Spleen (tissue), 7 donors: ENCODE data around the gene TTLL11.

Experiments
- POLR2AphosphoS5 ChIP-seq, 3 donors: sonication (generic); formaldehyde crosslinking; IDR thresholded peaks; one replicate each; pipeline ENCODE4 v1.5.1; 2017; ENCODE audit warnings: antibody characterized with exemption in 3 of 3
- TF ChIP-seq, protein P1 (sequence below), 11 experiments: fragments of 200-600 bp in 7 of 11; fragments of 450-650 bp in 4 of 11; sonication (generic) in 4 of 11; IDR thresholded peaks in 8 of 11; conservative IDR thresholded peaks in 3 of 11; 1 replicate in 7 of 11; 2 replicates in 4 of 11; pipeline versions ENCODE4 v1.4.0 to v1.8.0; 2016 to 2021; ENCODE audit warnings: antibody characterized with exemption in 11 of 11, inconsistent platforms in 4 of 11, mild to moderate bottlenecking in 1 of 11
- donor health status: DM: no; HTN: no; CAD: no; lungs with moderate emphysema.
- donor health status: DM: no; HTN: no; CAD: no.
- donor health status: DM: no; HTN: no; CAD: no.

DNA sequence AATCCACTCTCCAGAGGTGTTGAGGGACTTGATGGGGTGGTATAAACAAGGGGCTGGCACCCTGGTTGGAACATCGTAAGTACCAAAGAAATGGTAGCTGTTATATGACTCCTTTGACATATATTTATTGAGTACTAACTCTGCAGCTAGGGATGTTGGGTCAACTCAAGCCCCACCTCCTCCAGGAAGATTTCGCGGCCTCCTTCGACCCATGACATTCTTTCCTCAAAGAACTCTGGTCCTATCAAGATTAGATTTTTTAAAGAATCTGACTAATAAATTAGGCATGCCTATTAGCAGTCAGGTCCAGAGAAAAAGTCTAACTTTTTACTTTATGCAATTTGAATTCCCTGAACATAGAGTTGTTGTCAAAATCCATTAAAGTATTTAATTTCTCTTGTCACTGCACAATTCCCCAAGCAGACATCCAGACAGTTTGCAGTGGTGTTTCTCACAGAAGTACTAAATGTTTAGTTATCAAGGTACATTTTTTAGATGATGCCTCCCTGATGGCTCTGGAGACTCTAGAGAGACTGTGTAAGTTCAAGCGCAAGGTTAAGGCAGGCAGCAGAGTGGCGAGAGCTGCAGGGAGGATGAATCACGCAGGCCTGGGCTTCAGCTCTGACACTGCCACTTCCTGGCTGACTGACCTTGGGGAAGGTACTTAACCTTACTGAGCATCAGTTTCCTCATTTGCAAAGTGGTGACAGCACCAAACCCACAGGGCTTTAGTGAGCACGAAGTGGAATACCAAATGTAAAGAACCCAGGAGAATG lies 209.6 kb downstream of the TTLL11 start:
- TF ChIP-seq, protein P1, sequence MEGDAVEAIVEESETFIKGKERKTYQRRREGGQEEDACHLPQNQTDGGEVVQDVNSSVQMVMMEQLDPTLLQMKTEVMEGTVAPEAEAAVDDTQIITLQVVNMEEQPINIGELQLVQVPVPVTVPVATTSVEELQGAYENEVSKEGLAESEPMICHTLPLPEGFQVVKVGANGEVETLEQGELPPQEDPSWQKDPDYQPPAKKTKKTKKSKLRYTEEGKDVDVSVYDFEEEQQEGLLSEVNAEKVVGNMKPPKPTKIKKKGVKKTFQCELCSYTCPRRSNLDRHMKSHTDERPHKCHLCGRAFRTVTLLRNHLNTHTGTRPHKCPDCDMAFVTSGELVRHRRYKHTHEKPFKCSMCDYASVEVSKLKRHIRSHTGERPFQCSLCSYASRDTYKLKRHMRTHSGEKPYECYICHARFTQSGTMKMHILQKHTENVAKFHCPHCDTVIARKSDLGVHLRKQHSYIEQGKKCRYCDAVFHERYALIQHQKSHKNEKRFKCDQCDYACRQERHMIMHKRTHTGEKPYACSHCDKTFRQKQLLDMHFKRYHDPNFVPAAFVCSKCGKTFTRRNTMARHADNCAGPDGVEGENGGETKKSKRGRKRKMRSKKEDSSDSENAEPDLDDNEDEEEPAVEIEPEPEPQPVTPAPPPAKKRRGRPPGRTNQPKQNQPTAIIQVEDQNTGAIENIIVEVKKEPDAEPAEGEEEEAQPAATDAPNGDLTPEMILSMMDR (IDR thresholded peaks at IDR 0.05 in 8 of 11, conservative IDR thresholded peaks at IDR 0.05 in 3 of 11): no peak
- TF ChIP-seq POLR2AphosphoS5 (IDR thresholded peaks at IDR 0.05): peak in 1 of 3 donors; percentile 21
